ENCODE results near the gene NDUFA8. TPM values are rescaled to one million over a fixed set of nuclear protein-coding genes. Genes with fewer than 3 reads are reported as not detected.

NDUFA8 gene
- total RNA-seq, 1 donor from 2014 or later, result 35.4 TPM

- no peak for DNase-seq (ENCODE audit: low read depth)
Measured at GRCh38 chr9:122186301-122186700, 26.7 kb upstream of the NDUFA8 start.

- no peak for DNase-seq (ENCODE audit: low read depth)
Measured at GRCh38 chr9:122184551-122184950, 25.0 kb upstream of the NDUFA8 start.

- DNase-seq (ENCODE audit: low read depth), result no peak
Measured at GRCh38 chr9:122183501-122183900, 23.9 kb upstream of the NDUFA8 start.

- DNase-seq (ENCODE audit: low read depth), result peak; percentile 77
Measured at GRCh38 chr9:122180633-122181032, 21.1 kb upstream of the NDUFA8 start.

GRCh38 chr9:122179690-122180074 lies 20.1 kb upstream of the NDUFA8 start:
- DNase-seq (ENCODE audit: low read depth), result peak; percentile 32

GRCh38 chr9:122179054-122179689 lies 19.6 kb upstream of the NDUFA8 start:
- DNase-seq (ENCODE audit: low read depth), result no peak

GRCh38 chr9:122176916-122177315 lies 17.3 kb upstream of the NDUFA8 start:
- DNase-seq (ENCODE audit: low read depth), result no peak

GRCh38 chr9:122173670-122174069 lies 14.1 kb upstream of the NDUFA8 start:
- no peak for DNase-seq (ENCODE audit: low read depth)

GRCh38 chr9:122172131-122172530 lies 12.6 kb upstream of the NDUFA8 start:
- DNase-seq (ENCODE audit: low read depth), result no peak

- no peak for DNase-seq (ENCODE audit: low read depth)
Measured at GRCh38 chr9:122168356-122168755, 8.8 kb upstream of the NDUFA8 start.

GRCh38 chr9:122164286-122164685 lies 4.7 kb upstream of the NDUFA8 start:
- DNase-seq (ENCODE audit: low read depth), result no peak

GRCh38 chr9:122162415-122162814 lies 2.8 kb upstream of the NDUFA8 start:
- no peak for DNase-seq (ENCODE audit: low read depth)

GRCh38 chr9:122159925-122160246 lies 307 bp upstream of the NDUFA8 start:
- no peak for DNase-seq (ENCODE audit: low read depth)

GRCh38 chr9:122158202-122158601 lies 1.4 kb downstream of the NDUFA8 start:
- peak; percentile 55 for DNase-seq (ENCODE audit: low read depth)

GRCh38 chr9:122155796-122156195 lies 3.8 kb downstream of the NDUFA8 start:
- DNase-seq (ENCODE audit: low read depth), result no peak

- DNase-seq (ENCODE audit: low read depth), result no peak
Measured at GRCh38 chr9:122151267-122151828, 8.2 kb downstream of the NDUFA8 start.

- no peak for DNase-seq (ENCODE audit: low read depth)
Measured at GRCh38 chr9:122145592-122145863, 14.1 kb downstream of the NDUFA8 start.

- DNase-seq (ENCODE audit: low read depth), result no peak
Measured at GRCh38 chr9:122144836-122145591, 14.6 kb downstream of the NDUFA8 start.

GRCh38 chr9:122143876-122144405 lies 15.6 kb downstream of the NDUFA8 start:
- DNase-seq (ENCODE audit: low read depth), result no peak

- no peak for DNase-seq (ENCODE audit: low read depth)
Measured at GRCh38 chr9:122143296-122143695, 16.3 kb downstream of the NDUFA8 start.

- DNase-seq (ENCODE audit: low read depth), result no peak
Measured at GRCh38 chr9:122141671-122142070, 17.9 kb downstream of the NDUFA8 start.

GRCh38 chr9:122140368-122141193 lies 19.0 kb downstream of the NDUFA8 start:
- no peak for DNase-seq (ENCODE audit: low read depth)
